ENCODE results near the gene BACH2.

The BACH2 gene

GRCh38 chr6:90197854-90198496 is 98.7 kb downstream of the BACH2 start:
- no peak for TF ChIP-seq SIN3A (IDR thresholded peaks at IDR 0.05; ENCODE audit: borderline replicate concordance, insufficient read depth, low read length)
- TF ChIP-seq REST (IDR thresholded peaks at IDR 0.05; ENCODE audit: insufficient read depth in 1 of 2, low read depth in 2 of 2, low read length in 2 of 2): no peak
- no peak for TF ChIP-seq FOXP2 (optimal IDR thresholded peaks at IDR 0.05; ENCODE audit: borderline replicate concordance, extremely low read depth, extremely low read length, insufficient read depth)
- peak; percentile 45; the same call in 1 of the 2 replicates for TF ChIP-seq POLR2AphosphoS5 (IDR thresholded peaks at IDR 0.05; ENCODE audit: low read depth, low read length)
- TF ChIP-seq TAF1 (IDR thresholded peaks at IDR 0.05; ENCODE audit: borderline replicate concordance, insufficient read depth, low read length): no peak

GRCh38 chr6:90195094-90195829 is 101.4 kb downstream of the BACH2 start:
- TF ChIP-seq POLR2AphosphoS5 (IDR thresholded peaks at IDR 0.05; ENCODE audit: low read depth, low read length) (no peak), TAF1 (IDR thresholded peaks at IDR 0.05; ENCODE audit: borderline replicate concordance, insufficient read depth, low read length) (no peak), SIN3A (IDR thresholded peaks at IDR 0.05; ENCODE audit: borderline replicate concordance, insufficient read depth, low read length) (peak; percentile 81; the same call in 1 of the 2 replicates), REST (IDR thresholded peaks at IDR 0.05; ENCODE audit: insufficient read depth in 1 of 2, low read depth in 2 of 2, low read length in 2 of 2) (no peak), FOXP2 (optimal IDR thresholded peaks at IDR 0.05; ENCODE audit: borderline replicate concordance, extremely low read depth, extremely low read length, insufficient read depth) (no peak)

GRCh38 chr6:90194371-90194841 is 102.2 kb downstream of the BACH2 start:
- no peak; the same call in 1 of the 2 replicates for TF ChIP-seq POLR2AphosphoS5 (IDR thresholded peaks at IDR 0.05; ENCODE audit: low read depth, low read length)
- TF ChIP-seq TAF1 (IDR thresholded peaks at IDR 0.05; ENCODE audit: borderline replicate concordance, insufficient read depth, low read length): no peak
- no peak for TF ChIP-seq REST (IDR thresholded peaks at IDR 0.05; ENCODE audit: insufficient read depth in 1 of 2, low read depth in 2 of 2, low read length in 2 of 2)
- no peak for TF ChIP-seq SIN3A (IDR thresholded peaks at IDR 0.05; ENCODE audit: borderline replicate concordance, insufficient read depth, low read length)

GRCh38 chr6:90193359-90193758 is 103.3 kb downstream of the BACH2 start:
- TF ChIP-seq TAF1 (IDR thresholded peaks at IDR 0.05; ENCODE audit: borderline replicate concordance, insufficient read depth, low read length): no peak
- no peak for TF ChIP-seq FOXP2 (optimal IDR thresholded peaks at IDR 0.05; ENCODE audit: borderline replicate concordance, extremely low read depth, extremely low read length, insufficient read depth)
- no peak; the same call in 1 of the 2 replicates for TF ChIP-seq POLR2AphosphoS5 (IDR thresholded peaks at IDR 0.05; ENCODE audit: low read depth, low read length)
- TF ChIP-seq SIN3A (IDR thresholded peaks at IDR 0.05; ENCODE audit: borderline replicate concordance, insufficient read depth, low read length): no peak
- TF ChIP-seq REST (IDR thresholded peaks at IDR 0.05; ENCODE audit: insufficient read depth in 1 of 2, low read depth in 2 of 2, low read length in 2 of 2): no peak

All from PFSK-1 (cell line).